Spinal cord (tissue), 10 donors: Measurements from ENCODE around the gene OVCH2. TPM values are rescaled to one million over a fixed set of nuclear protein-coding genes. Genes with fewer than 3 reads are reported as not detected.

Source experiments
- DNase-seq, 6 donors: peaks; one replicate each; pipeline versions ENCODE4 v3.0.0 to v3.0.0-alpha.2; 2013 to 2015; ENCODE audit warnings: low spot score in 6 of 6, low read depth in 4 of 6
- H3K27ac ChIP-seq: one replicate; pipeline ENCODE4 v1.5.1; 2013; ENCODE audit warnings: low read depth, low read length, control low read depth
- H3K27me3 ChIP-seq: one replicate; pipeline ENCODE4 v1.6.1; 2013; ENCODE audit warnings: low read length; ENCODE audit not compliant: control insufficient read depth, insufficient read depth
- H3K36me3 ChIP-seq: one replicate; pipeline ENCODE4 v1.6.1; 2013; ENCODE audit warnings: low read length; ENCODE audit not compliant: control insufficient read depth, insufficient read depth
- H3K4me1 ChIP-seq: one replicate; pipeline ENCODE4 v1.6.1; 2013; ENCODE audit warnings: low read length; ENCODE audit not compliant: control insufficient read depth, insufficient read depth
- H3K4me3 ChIP-seq: one replicate; pipeline ENCODE4 v1.5.1; 2013; ENCODE audit warnings: low read depth, low read length, control low read depth
- H3K9me3 ChIP-seq: one replicate; pipeline ENCODE4 v1.6.1; 2013; ENCODE audit warnings: low read length; ENCODE audit not compliant: control insufficient read depth, insufficient read depth
- WGBS: methylation state at CpG from one replicate; pipeline ENCODE4 v1.1.5; 2013; ENCODE audit warnings: missing lambda C conversion rate; ENCODE audit not compliant: insufficient coverage; 5-methylcytosine and 5-hydroxymethylcytosine counted together
- polyA plus RNA-seq, 2 donors: library from polyadenylated mRNA; unstranded; fragments of 120-200 nt; gene quantifications; one replicate each; pipeline ENCODE4 v1.2.1, GENCODE V29; 2013; ENCODE audit not compliant: insufficient read length in 2 of 2
- total RNA-seq, 2 donors: library from RNA; depleted of rRNA in 1 of 2; stranded (reverse); fragments of 120-200 nt in 1 of 2; fragments of >200 nt in 1 of 2; gene quantifications; one replicate each; pipeline versions ENCODE4 v1.2.3 to v1.2.4, GENCODE V29; 2013 to 2014
- donor health status: healthy.

OVCH2 gene
- total and polyA plus RNA-seq, 4 donors: 0.08 TPM; not detected in 3

DNA sequence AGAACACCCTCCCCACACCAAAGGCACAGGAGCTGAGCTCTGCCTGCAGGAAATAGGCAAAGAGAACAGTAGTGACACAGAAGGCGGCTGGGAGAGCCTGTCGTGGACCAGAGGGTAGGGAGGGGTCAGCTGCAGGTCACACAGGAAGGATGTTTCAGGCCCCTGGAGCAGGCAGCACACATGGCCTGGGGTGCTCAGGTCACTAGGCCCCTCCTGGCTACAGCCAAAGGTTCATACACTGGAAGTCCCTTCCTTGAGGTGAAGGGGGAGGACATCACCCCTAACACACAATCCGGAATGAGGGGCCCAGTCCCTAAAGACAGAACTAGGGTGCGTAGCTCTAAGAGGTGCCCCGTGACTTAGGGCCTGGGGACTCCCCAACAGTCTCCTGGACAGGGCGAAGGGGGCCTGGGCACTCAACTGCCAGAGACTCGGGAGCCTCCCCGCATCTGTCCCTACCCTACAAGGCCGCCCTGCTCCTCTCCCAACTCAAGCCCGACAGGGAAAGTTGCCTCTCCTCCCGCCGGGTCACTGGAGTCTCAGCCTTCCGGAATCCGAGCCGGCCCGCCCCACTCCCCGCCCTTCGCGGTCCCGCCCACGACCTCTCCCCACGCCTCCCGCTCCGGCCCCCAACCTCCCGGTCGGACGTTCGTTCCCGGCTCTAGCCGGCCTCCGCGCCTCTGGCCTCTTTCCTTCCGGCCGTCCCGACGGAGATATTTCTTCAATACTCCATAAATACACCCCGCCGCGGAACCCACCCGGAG is 33.1 kb downstream of the OVCH2 start, which contains the start of gene CYB5R2:
Gene CYB5R2, minus strand, starts transcription at position 541 of the 764 bp plus-strand sequence. CDS start 675 bp downstream, outside the sequence.
- H3K27me3 ChIP-seq: peaks cover 25% of the 10 kb centered on the region
- H3K4me1 ChIP-seq: peaks cover 40% of the 10 kb centered on the region
- no peaks in the 10 kb centered on the region for H3K36me3 ChIP-seq
- no peaks in the 10 kb centered on the region for H3K9me3 ChIP-seq
- 14% methylated on average over 38 of the region's 40 CpGs for WGBS
- peak in 1 of 6 donors; percentile 68 for DNase-seq
- H3K4me3 ChIP-seq: peak within 1 kb of the TSS; percentile 37
- peak within 1 kb of the TSS; percentile 52 for H3K27ac ChIP-seq

DNA sequence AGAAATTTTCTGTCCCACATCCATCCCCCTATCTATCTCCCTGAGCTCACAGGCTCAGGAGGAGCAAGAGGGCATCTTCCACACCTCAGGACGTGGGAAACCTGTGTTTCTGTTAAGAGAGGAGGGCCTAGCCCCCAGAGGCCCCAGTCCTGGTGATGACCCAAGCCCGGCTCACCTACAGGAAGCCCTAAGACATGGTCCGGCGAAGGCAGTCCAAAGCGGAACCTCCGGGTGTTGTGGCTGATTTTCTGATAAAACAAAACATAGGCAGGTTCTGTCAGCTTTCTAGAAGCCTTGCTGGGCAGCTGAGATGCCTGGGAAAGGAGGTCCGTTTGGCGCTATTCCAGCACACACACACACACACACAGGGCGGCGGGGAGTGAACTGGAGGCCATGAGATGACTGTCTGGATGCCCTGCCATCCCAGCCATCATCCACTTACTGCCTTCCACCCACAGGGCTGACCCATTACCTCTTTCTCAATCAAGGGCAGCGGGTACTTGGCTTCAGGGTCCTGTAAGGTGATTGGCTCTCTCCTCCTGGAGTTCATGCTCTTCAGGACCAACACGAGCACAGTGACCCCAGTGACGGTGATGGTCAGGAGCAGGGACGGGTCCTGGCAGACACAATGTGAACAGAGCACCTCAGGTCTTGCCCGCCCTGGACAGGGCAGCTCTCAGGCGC is 33.9 kb downstream of the OVCH2 start:
- Histone ChIP-seq H3K27me3 (peaks cover 25% of the 10 kb centered on the region), H3K27ac (no peak overlapping the region), H3K36me3 (no peaks in the 10 kb centered on the region), H3K4me1 (peaks cover 46% of the 10 kb centered on the region), H3K4me3 (no peak overlapping the region), H3K9me3 (no peaks in the 10 kb centered on the region)
- 87% methylated on average over 12 of the region's 16 CpGs for WGBS
- no peak for DNase-seq

DNA sequence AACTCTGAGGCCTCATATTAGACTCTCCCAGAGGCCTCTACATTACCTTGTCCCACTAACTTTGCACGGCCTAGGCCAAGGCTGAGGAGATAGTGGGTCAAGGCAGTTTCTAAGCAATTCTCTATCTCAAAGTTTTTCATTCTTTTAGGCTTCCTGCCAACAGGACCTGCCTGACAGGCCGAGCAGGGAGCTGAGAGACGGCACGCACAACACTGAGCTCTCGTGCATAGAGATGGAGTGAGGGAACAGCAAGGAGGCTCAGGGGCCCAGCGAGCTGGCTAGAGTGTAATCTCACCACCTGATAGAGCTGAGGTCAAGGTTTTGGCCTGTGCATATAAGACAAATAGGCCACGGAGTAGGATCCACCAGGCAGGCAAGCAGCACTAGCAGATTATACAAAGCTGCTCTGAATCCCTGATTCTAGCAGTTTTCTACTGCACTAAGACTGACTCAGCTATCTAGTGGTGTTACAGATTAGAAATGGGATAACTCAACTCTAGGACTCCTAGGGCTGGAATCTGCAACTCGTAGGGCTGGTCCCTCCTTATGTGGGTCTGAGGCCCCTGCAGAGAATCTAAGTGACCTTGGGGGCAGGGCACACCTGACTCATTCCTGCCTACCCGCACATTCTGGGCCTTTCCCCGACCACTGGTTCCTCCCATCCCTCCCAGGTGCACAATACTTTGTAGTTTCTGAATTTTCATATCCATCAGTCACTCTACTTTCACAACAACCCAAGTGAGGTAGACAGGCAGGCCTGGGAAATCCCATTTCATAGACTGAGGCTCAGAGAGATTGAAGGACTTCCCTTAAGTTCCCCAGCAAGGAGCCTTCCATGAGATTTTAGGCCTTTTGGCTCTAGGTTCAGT is 34.7 kb downstream of the OVCH2 start:
- Histone ChIP-seq H3K27ac (no peak overlapping the region), H3K9me3 (no peaks in the 10 kb centered on the region), H3K36me3 (peaks cover 1% of the 10 kb centered on the region), H3K4me3 (no peak overlapping the region), H3K27me3 (peaks cover 25% of the 10 kb centered on the region), H3K4me1 (peaks cover 49% of the 10 kb centered on the region)
- WGBS: 90% methylated on average over 9 of the region's 10 CpGs
- DNase-seq: no peak

DNA sequence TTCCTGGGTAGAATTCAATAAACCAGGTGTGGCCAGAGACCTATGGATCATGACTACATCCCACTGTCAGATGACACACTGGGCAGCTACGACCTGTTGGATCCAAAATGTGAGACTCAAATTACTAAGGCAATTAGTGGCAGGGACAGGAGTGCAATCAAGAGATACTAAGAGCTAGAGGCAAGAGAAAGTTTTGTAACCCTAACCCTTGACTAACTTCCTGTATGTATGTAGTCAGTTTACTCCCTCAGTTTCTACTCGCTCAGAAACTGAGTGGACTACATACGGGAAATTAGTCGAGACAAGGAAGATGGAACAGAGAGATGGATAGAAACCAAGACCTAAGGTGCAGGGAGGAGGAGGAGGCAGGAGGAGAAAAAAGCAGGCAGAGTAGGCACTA is 35.6 kb downstream of the OVCH2 start:
- H3K4me1 ChIP-seq: peaks cover 53% of the 10 kb centered on the region
- 50% methylated on average over 2 of the region's 4 CpGs for WGBS

DNA sequence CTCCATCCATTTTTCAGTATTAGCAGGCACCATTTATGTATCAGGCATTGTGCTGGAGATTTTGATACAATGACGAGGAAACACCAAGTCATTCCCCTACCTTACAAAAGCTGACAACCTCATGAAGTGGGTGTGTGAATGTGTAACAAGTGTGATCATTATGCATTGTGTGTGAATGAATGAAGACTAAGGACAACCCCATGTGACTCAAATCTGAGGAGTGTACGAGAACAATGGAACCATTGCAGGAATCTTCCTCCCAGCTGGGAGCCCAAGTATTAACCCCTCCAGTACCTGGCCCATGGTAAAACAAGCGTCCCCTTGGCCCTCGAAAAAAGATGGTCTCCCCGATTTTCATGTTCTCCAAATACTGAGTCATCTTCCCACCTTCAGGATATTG is 37.4 kb downstream of the OVCH2 start:
- no CpG with 5 or more reads among the region's 5 CpGs for WGBS

More for the DNA sequence above, 35.6 kb downstream of the OVCH2 start:
- Histone ChIP-seq H3K27ac (no peak overlapping the region), H3K4me3 (no peak overlapping the region), H3K36me3 (peaks cover 3% of the 10 kb centered on the region), H3K9me3 (no peaks in the 10 kb centered on the region), H3K27me3 (peaks cover 23% of the 10 kb centered on the region)
- no peak for DNase-seq

DNA sequence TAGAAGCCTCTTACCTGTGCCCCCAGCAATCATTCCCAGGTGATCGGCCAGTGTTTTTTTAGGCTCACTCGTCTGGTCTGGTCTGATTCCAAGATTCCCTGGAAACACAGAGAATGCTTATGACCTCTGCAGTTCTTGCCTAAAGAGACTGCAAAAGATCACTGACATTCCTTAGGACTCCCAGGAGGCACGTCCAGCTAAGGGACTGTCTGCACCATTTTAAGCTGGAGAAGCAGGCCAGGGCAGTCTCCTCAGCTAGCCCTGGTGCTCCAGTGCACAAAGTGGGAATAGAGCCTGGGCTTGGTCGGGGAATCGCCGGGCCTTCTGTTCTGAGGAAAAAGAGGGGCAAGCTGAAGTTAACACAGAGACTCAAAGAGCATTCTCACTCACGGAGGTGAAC is 37.8 kb downstream of the OVCH2 start:
- Histone ChIP-seq H3K27me3 (peaks cover 9% of the 10 kb centered on the region), H3K4me3 (no peak overlapping the region), H3K27ac (peak overlapping the region; percentile 15), H3K9me3 (no peaks in the 10 kb centered on the region), H3K36me3 (peaks cover 3% of the 10 kb centered on the region), H3K4me1 (peaks cover 52% of the 10 kb centered on the region)
- WGBS: 38% methylated on average over 6 of the region's 7 CpGs
- DNase-seq: no peak

More for the DNA sequence above, 37.4 kb downstream of the OVCH2 start:
- Histone ChIP-seq H3K36me3 (peaks cover 3% of the 10 kb centered on the region), H3K9me3 (no peaks in the 10 kb centered on the region), H3K4me1 (peaks cover 55% of the 10 kb centered on the region), H3K4me3 (no peak overlapping the region), H3K27me3 (peaks cover 12% of the 10 kb centered on the region), H3K27ac (no peak overlapping the region)
- DNase-seq: peak in 2 of 6 donors; percentile 20 to 51

DNA sequence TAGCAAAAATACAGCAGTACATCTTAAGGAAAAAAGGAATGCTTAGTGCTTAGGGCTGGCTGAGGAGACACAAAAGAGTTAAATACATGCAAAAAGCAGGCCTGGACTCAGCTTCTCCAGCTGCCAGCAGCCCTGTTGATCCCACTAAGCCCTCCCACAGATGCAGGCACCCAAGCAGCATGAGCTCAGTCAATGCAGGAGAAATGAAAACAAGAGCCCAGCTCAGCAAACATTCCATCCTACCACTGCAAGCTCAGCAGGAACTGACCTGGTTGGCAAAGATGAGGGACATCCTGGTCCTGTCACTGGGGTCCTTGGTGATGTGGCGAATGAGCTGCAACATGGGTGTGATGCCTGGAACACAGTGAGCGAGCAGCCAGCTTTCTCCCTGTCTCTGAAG is 38.8 kb downstream of the OVCH2 start:
- Histone ChIP-seq H3K36me3 (peaks cover 3% of the 10 kb centered on the region), H3K4me3 (no peak overlapping the region), H3K9me3 (no peaks in the 10 kb centered on the region), H3K4me1 (peaks cover 42% of the 10 kb centered on the region), H3K27me3 (no peaks in the 10 kb centered on the region), H3K27ac (peak overlapping the region; percentile 2)
- 94% methylated on average over 2 of the region's 2 CpGs for WGBS
- DNase-seq: peak in 1 of 6 donors; percentile 50

DNA sequence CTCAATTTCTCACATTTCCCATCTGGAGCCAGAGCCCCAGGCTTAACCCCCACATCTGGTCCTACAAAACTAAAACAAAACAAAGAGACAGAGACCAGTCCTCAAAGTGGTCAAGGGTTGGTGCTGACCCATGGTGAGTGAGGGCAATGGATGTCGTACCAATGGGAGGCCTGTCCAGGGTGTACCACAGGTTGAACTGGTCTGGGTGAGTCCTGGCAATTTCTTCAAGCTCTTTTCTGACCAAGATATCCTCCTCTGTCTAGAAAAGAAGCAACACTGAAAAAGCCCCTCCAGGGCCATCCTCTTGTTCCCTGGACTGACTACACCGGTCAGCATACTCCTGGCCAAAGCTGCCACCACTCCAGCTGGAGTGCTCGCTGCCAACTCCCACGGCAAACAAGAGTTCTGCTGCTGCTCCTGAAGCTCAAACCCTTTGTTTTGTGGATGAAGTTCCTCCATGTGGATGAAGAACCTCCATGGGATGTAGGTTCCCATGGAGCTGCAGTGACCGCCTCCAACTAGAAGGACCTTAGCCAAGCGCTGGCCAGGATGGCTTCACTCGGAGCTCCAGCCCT is 39.9 kb downstream of the OVCH2 start:
- DNase-seq: no peak
- no peak overlapping the region for H3K4me3 ChIP-seq
- 91% methylated on average over 4 of the region's 7 CpGs for WGBS
- no peaks in the 10 kb centered on the region for H3K9me3 ChIP-seq
- H3K36me3 ChIP-seq: peaks cover 3% of the 10 kb centered on the region
- H3K27me3 ChIP-seq: no peaks in the 10 kb centered on the region
- no peak overlapping the region for H3K27ac ChIP-seq
- peaks cover 33% of the 10 kb centered on the region for H3K4me1 ChIP-seq
